Measurements from ENCODE around the gene STRADA. TPM values are rescaled to one million over a fixed set of nuclear protein-coding genes. Genes with fewer than 3 reads are reported as not detected.

Gene STRADA
- total RNA-seq, 3 donors from 2014 or later: 29.1 to 34.0 (median 29.6) TPM

- no peaks in the 10 kb centered on the region for H3K9me3 ChIP-seq
- peak; percentile 75 for ATAC-seq
- no peak for DNase-seq
- intact Hi-C loops (cut with DNase I, micrococcal nuclease): no loop called here
- H3K4me3 ChIP-seq: no peak overlapping the region
- TF ChIP-seq CTCF (IDR thresholded peaks at IDR 0.05): no peak
- no peaks in the 10 kb centered on the region for H3K4me1 ChIP-seq (ENCODE audit: low read depth)
- H3K36me3 ChIP-seq (ENCODE audit: low read depth): peaks cover 4% of the 10 kb centered on the region
Observed at GRCh38 chr17:63665527-63666214, 75.9 kb downstream of the STRADA start.

GRCh38 chr17:63659850-63660249 is 81.7 kb downstream of the STRADA start:
- DNase-seq (no peak), ATAC-seq (no peak)
- no peak for TF ChIP-seq CTCF (IDR thresholded peaks at IDR 0.05)
- intact Hi-C loops (cut with DNase I, micrococcal nuclease): no loop called here
- no peaks in the 10 kb centered on the region for H3K36me3 ChIP-seq (ENCODE audit: low read depth)
- no peaks in the 10 kb centered on the region for H3K4me1 ChIP-seq (ENCODE audit: low read depth)
- H3K9me3 ChIP-seq: no peaks in the 10 kb centered on the region
- H3K4me3 ChIP-seq: no peak overlapping the region

GRCh38 chr17:63658366-63658765 is 83.2 kb downstream of the STRADA start:
- no peak for ATAC-seq
- Histone ChIP-seq H3K36me3 (ENCODE audit: low read depth) (no peaks in the 10 kb centered on the region), H3K4me3 (no peak overlapping the region), H3K9me3 (no peaks in the 10 kb centered on the region), H3K4me1 (ENCODE audit: low read depth) (no peaks in the 10 kb centered on the region)
- intact Hi-C loops (cut with DNase I, micrococcal nuclease): no loop called here
- no peak for TF ChIP-seq CTCF (IDR thresholded peaks at IDR 0.05)
- DNase-seq: no peak

- no peak for DNase-seq
- H3K4me1 ChIP-seq (ENCODE audit: low read depth): no peaks in the 10 kb centered on the region
- ATAC-seq: no peak
- intact Hi-C loops (cut with DNase I, micrococcal nuclease): no loop called here
- no peak overlapping the region for H3K4me3 ChIP-seq
- H3K9me3 ChIP-seq: no peaks in the 10 kb centered on the region
- no peak for TF ChIP-seq CTCF (IDR thresholded peaks at IDR 0.05)
- no peaks in the 10 kb centered on the region for H3K36me3 ChIP-seq (ENCODE audit: low read depth)
Observed at GRCh38 chr17:63657786-63658185, 83.8 kb downstream of the STRADA start.

GRCh38 chr17:63653050-63653449 is 88.5 kb downstream of the STRADA start:
- ATAC-seq: peak; percentile 29
- Histone ChIP-seq H3K4me1 (ENCODE audit: low read depth) (no peaks in the 10 kb centered on the region), H3K9me3 (no peaks in the 10 kb centered on the region), H3K4me3 (no peak overlapping the region), H3K36me3 (ENCODE audit: low read depth) (no peaks in the 10 kb centered on the region)
- DNase-seq: no peak
- TF ChIP-seq CTCF (IDR thresholded peaks at IDR 0.05): no peak
- intact Hi-C loops (cut with DNase I, micrococcal nuclease): no loop called here

Other genes with a start within 250 kb of the STRADA start
- gene KCNH6, start 218.4 kb downstream of the STRADA start, total RNA-seq: under 1 TPM in 2 of 3 donors, not detected in 1; 0.58 to 0.64 TPM
- gene DCAF7, start 191.3 kb downstream of the STRADA start, total RNA-seq: 10 to 100 TPM; 69.0 to 87.3 (median 84.9) TPM
- gene TACO1, start 140.9 kb downstream of the STRADA start, total RNA-seq: 10 to 100 TPM; 21.7 to 34.4 (median 29.7) TPM
- gene MAP3K3, start 119.4 kb downstream of the STRADA start, total RNA-seq: 10 to 100 TPM; 13.0 to 54.7 (median 18.5) TPM
- 10 to 100 TPM in 1 of 3 donors, 1 to 10 TPM in 2; 5.6 to 13.2 (median 8.4) TPM for gene LIMD2, start 41.7 kb downstream of the STRADA start, total RNA-seq
- 100 to 1,000 TPM in 2 of 3 donors, 10 to 100 TPM in 1; 94.9 to 139 (median 128) TPM for gene CCDC47, start 31.8 kb upstream of the STRADA start, total RNA-seq
- gene DDX42, start 32.4 kb upstream of the STRADA start, total RNA-seq: 100 to 1,000 TPM in 1 of 3 donors, 10 to 100 TPM in 2; 86.1 to 137 (median 89.9) TPM
- gene PSMC5, start 85.6 kb upstream of the STRADA start, total RNA-seq: 100 to 1,000 TPM in 1 of 3 donors, 10 to 100 TPM in 2; 73.3 to 151 (median 96.4) TPM
- 10 to 100 TPM; 26.9 to 48.2 (median 29.4) TPM for gene FTSJ3, start 85.9 kb upstream of the STRADA start, total RNA-seq
- gene SMARCD2, start 100.9 kb upstream of the STRADA start, total RNA-seq: 10 to 100 TPM; 76.6 to 82.1 (median 80.4) TPM
- not detected for gene CSH2, start 131.9 kb upstream of the STRADA start, total RNA-seq
- gene GH2, start 140.1 kb upstream of the STRADA start, total RNA-seq: not detected
- not detected for gene CSH1, start 154.8 kb upstream of the STRADA start, total RNA-seq
- gene CSHL1, start 169.5 kb upstream of the STRADA start, total RNA-seq: not detected
- not detected for gene GH1, start 177.0 kb upstream of the STRADA start, total RNA-seq
- 1 to 10 TPM in 2 of 3 donors, under 1 TPM in 1; 0.70 to 2.4 (median 1.4) TPM for gene CD79B, start 190.5 kb upstream of the STRADA start, total RNA-seq
- under 1 TPM; 0.10 to 0.75 (median 0.22) TPM for gene SCN4A, start 231.1 kb upstream of the STRADA start, total RNA-seq

Measured in mucosa of descending colon (tissue), 3 donors.